GM04503 (cell line): ENCODE results near the gene SCNN1B.
"Not testable (repeated sequence)": the region's sequence is repeated elsewhere in the genome, so short reads cannot be mapped to it uniquely, and the experiment has no call there.

Experiments
- DNase-seq: peaks from one replicate; pipeline ENCODE4 v3.0.0-alpha.2; 2012; ENCODE audit warnings: low read depth

Gene SCNN1B

GRCh38 chr16:23302045-23302956 lies at the start of gene SCNN1B:
TSS of gene SCNN1B (plus strand) at chr16:23302302. CDS start at chr16:23348600, 46,298 bp downstream.
- DNase-seq: no peak

GRCh38 chr16:23252310-23252709 lies 49.8 kb upstream of the SCNN1B start:
- no peak for DNase-seq

- not testable (repeated sequence) for DNase-seq
These were observed 48.5 kb upstream of the SCNN1B start for GRCh38 chr16:23253650-23254049.

- DNase-seq: peak; percentile 66
These were observed 47.8 kb upstream of the SCNN1B start for GRCh38 chr16:23254338-23254737.

- DNase-seq: no peak
These were observed 47.1 kb upstream of the SCNN1B start for GRCh38 chr16:23255000-23255399.

- DNase-seq: no peak
These were observed 45.7 kb upstream of the SCNN1B start for GRCh38 chr16:23256440-23256839.

- no peak for DNase-seq
These were observed 44.4 kb upstream of the SCNN1B start for GRCh38 chr16:23257682-23258081.

- no peak for DNase-seq
These were observed 43.2 kb upstream of the SCNN1B start for GRCh38 chr16:23258919-23259237.

- no peak for DNase-seq
These were observed 34.5 kb upstream of the SCNN1B start for GRCh38 chr16:23267647-23268046.

- no peak for DNase-seq
These were observed 33.5 kb upstream of the SCNN1B start for GRCh38 chr16:23268561-23268960.

- DNase-seq: no peak
These were observed 32.7 kb upstream of the SCNN1B start for GRCh38 chr16:23269248-23269953.

- no peak for DNase-seq
These were observed 31.4 kb upstream of the SCNN1B start for GRCh38 chr16:23270654-23271053.

GRCh38 chr16:23274968-23275367 lies 27.1 kb upstream of the SCNN1B start:
- DNase-seq: no peak

GRCh38 chr16:23276821-23277220 lies 25.3 kb upstream of the SCNN1B start:
- DNase-seq: no peak

- no peak for DNase-seq
These were observed 24.1 kb upstream of the SCNN1B start for GRCh38 chr16:23278031-23278430.

- DNase-seq: no peak
These were observed 22.4 kb upstream of the SCNN1B start for GRCh38 chr16:23279721-23280153.

GRCh38 chr16:23280483-23280967 lies 21.6 kb upstream of the SCNN1B start:
- no peak for DNase-seq

GRCh38 chr16:23282568-23282967 lies 19.5 kb upstream of the SCNN1B start:
- no peak for DNase-seq

GRCh38 chr16:23283571-23283970 lies 18.5 kb upstream of the SCNN1B start:
- DNase-seq: no peak

- DNase-seq: no peak
These were observed 17.5 kb upstream of the SCNN1B start for GRCh38 chr16:23284584-23284983.

- DNase-seq: peak; percentile 69
These were observed 16.0 kb upstream of the SCNN1B start for GRCh38 chr16:23286131-23286532.

GRCh38 chr16:23288209-23288608 lies 13.9 kb upstream of the SCNN1B start:
- DNase-seq: no peak
